ENCODE data around the gene SLC22A5. TPM values are rescaled to one million over a fixed set of nuclear protein-coding genes. Genes with fewer than 3 reads are reported as not detected.

The SLC22A5 gene
- total RNA-seq, 4 donors from 2014 or later = 34.6 to 129 (median 67.8) TPM

- WGBS, 2 donors (ENCODE audit: low coverage in 1 of 2) = 47% methylated on average over 8 of the region's 8 CpGs; no CpG with 5 or more reads in 1 of the 2 donors
- Histone ChIP-seq H3K27ac (peak overlapping the region; percentile 96 to 99 (median 99)), H3K4me1 (peaks cover 86 to 100% (median 89%) of the 10 kb centered on the region in 4 donors), H3K9me3 (no peaks in the 10 kb centered on the region), H3K36me3 (no peaks in the 10 kb centered on the region), H3K4me3 (no peak overlapping the region), H3K27me3 (no peaks in the 10 kb centered on the region)
- peak; percentile 86 for DNase-seq
- in situ Hi-C loops (cut with MboI; ENCODE audit: low pct_ligation_motif_present in 1 of 4, low pct_unique_long_range_greater_than_20kb in 1 of 4, low sequenced_read_pairs in 3 of 4) = loop anchor here in 1 of 4 donors (10.0 kb wide), 1 partner anchor 48 kb away; no protein-coding TSS in a partner anchor
- TF ChIP-seq EP300 (IDR thresholded peaks at IDR 0.05; ENCODE audit: low read depth) (no peak), CTCF (IDR thresholded peaks at IDR 0.05) (peak; percentile 27 to 52 (median 35)), POLR2A (IDR thresholded peaks at IDR 0.05) (peak; percentile 17), POLR2AphosphoS5 (IDR thresholded peaks at IDR 0.05) (peak in 2 of 3 donors; percentile 46 to 60)
- intact Hi-C loops (cut with DNase I; ENCODE audit: low total_unique reads) = no loop called here
Observed at GRCh38 chr5:132426525-132427138, 57.1 kb downstream of the SLC22A5 start.

DNA sequence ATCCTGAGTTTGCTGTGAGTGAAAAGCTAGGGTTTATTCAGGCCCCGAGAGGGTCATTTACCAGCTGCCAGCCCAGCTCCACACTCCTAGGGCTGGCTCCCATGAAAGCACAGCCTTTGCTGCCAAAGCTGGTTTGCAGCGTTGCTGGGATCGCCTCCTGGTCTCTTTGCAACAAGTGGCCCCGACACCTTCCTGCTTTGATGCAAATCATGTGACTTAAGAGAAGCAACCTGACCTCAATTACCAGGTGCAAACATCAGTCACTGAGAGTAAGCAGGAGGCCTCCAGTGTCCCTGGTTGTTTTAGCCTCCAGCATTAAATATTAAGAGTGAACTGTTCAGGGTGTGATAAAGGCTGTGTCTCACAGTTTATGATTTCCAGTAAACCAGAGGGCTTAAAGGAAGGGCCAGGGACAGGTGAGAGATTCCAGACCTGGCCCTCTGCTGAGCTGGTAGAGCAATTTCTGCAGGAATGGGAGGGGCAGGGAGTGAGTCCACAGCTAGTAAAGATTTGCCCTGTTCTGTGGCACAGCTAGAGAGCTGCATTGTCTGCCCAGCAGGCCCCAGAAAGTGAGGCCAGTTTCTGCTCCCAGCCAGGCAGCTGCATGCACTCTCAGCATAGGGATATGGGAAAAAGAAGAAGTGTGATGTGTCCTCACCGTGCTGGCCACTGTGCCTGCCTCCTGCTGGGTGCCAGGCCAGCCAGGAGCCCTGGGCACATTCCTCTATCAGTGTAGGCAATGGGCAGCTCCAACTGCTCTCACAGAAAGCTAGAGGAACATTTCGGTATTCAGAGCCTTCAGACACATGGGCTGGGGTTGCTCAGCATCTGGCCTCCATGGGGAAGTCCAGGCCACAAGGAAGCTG is 58.0 kb downstream of the SLC22A5 start:
- intact Hi-C loops (cut with DNase I; ENCODE audit: low total_unique reads) = no loop called here
- Histone ChIP-seq H3K9me3 (no peaks in the 10 kb centered on the region), H3K4me3 (no peak overlapping the region), H3K27me3 (no peaks in the 10 kb centered on the region), H3K4me1 (peaks cover 81 to 100% (median 87%) of the 10 kb centered on the region in 4 donors), H3K36me3 (no peaks in the 10 kb centered on the region), H3K27ac (peak overlapping the region; percentile 96 to 99 (median 99))
- DNase-seq = peak; percentile 80
- WGBS, 2 donors (ENCODE audit: low coverage in 1 of 2) = 14% methylated on average over 6 of the region's 6 CpGs; no CpG with 5 or more reads in 1 of the 2 donors
- in situ Hi-C loops (cut with MboI; ENCODE audit: low pct_ligation_motif_present in 1 of 4, low pct_unique_long_range_greater_than_20kb in 1 of 4, low sequenced_read_pairs in 3 of 4) = loop anchor here in 1 of 4 donors (10.0 kb wide), 1 partner anchor 47 kb away; no protein-coding TSS in a partner anchor
- TF ChIP-seq POLR2A (IDR thresholded peaks at IDR 0.05) (peak; percentile 49), EP300 (IDR thresholded peaks at IDR 0.05; ENCODE audit: low read depth) (peak; percentile 83), POLR2AphosphoS5 (IDR thresholded peaks at IDR 0.05) (peak; percentile 53 to 85 (median 74)), CTCF (IDR thresholded peaks at IDR 0.05) (peak in 2 of 5 experiments; percentile 20 to 39)

DNA sequence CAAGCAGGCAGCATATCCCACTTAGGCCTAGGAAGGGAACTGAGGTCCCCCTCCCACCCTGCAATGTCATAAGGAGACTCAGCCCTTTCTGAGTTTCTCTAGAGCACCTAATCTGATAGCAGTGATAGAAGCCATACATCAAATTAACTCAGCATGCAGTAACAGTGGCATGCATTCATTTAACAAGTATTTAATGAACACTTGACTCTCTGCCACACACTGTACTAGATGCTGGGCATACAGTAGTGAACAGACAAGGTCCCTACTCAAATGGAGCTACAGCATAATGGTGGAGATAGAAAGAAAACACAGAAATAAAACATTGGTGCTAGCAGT is 58.6 kb downstream of the SLC22A5 start:
- in situ Hi-C loops (cut with MboI; ENCODE audit: low pct_ligation_motif_present in 1 of 4, low pct_unique_long_range_greater_than_20kb in 1 of 4, low sequenced_read_pairs in 3 of 4) = loop anchor here in 1 of 4 donors (10.0 kb wide), 1 partner anchor 47 kb away; no protein-coding TSS in a partner anchor
- no peak overlapping the region for H3K4me3 ChIP-seq
- H3K27me3 ChIP-seq = no peaks in the 10 kb centered on the region
- peaks cover 75 to 100% (median 85%) of the 10 kb centered on the region in 4 donors for H3K4me1 ChIP-seq
- H3K27ac ChIP-seq = peak overlapping the region; percentile 96 to 99 (median 99)
- H3K36me3 ChIP-seq = no peaks in the 10 kb centered on the region
- DNase-seq = no peak
- no peak for TF ChIP-seq CTCF (IDR thresholded peaks at IDR 0.05)
- no peak for TF ChIP-seq POLR2A (IDR thresholded peaks at IDR 0.05)
- TF ChIP-seq POLR2AphosphoS5 (IDR thresholded peaks at IDR 0.05) = no peak
- no peak for TF ChIP-seq EP300 (IDR thresholded peaks at IDR 0.05; ENCODE audit: low read depth)
- no peaks in the 10 kb centered on the region for H3K9me3 ChIP-seq
- intact Hi-C loops (cut with DNase I; ENCODE audit: low total_unique reads) = no loop called here
